ENCODE data around the gene VSX1. TPM values are rescaled to one million over a fixed set of nuclear protein-coding genes. Genes with fewer than 3 reads are reported as not detected.

Gene VSX1
- total and polyA plus RNA-seq, 2 of the 4 experiments (the other 2 are of a cell fraction) = not detected

Other genes with a start within 250 kb of the VSX1 start
- gene CST7, start 132.9 kb downstream of the VSX1 start, total RNA-seq (2012; rRNA removed) = not detected in 2 replicates
- not detected in 2 replicates for gene CST7, start 132.9 kb downstream of the VSX1 start, polyA plus RNA-seq (2012; rRNA removed)
- 67.2 TPM in 2 replicates for gene APMAP, start 89.4 kb downstream of the VSX1 start, total RNA-seq (2012; rRNA removed)
- gene APMAP, start 89.4 kb downstream of the VSX1 start, polyA plus RNA-seq (2012; rRNA removed) = 86.4 and 88.8 TPM in 2 replicates
- gene ACSS1, start 24.0 kb downstream of the VSX1 start, total RNA-seq (2012; rRNA removed) = 0.56 and 0.72 TPM in 2 replicates
- gene ACSS1, start 24.0 kb downstream of the VSX1 start, polyA plus RNA-seq (2012; rRNA removed) = 1.0 and 1.2 TPM in 2 replicates
- 53.6 and 61.1 TPM in 2 replicates for gene ENTPD6, start 113.6 kb upstream of the VSX1 start, total RNA-seq (2012; rRNA removed)
- 98.4 and 98.6 TPM in 2 replicates for gene ENTPD6, start 113.6 kb upstream of the VSX1 start, polyA plus RNA-seq (2012; rRNA removed)
- gene PYGB, start 165.9 kb upstream of the VSX1 start, total RNA-seq (2012; rRNA removed) = 72.4 and 81.4 TPM in 2 replicates
- gene PYGB, start 165.9 kb upstream of the VSX1 start, polyA plus RNA-seq (2012; rRNA removed) = 83.1 TPM in 2 replicates

All from IMR-90 (cell line).